GM12892 (cell line): Measurements from ENCODE around the gene TMTC1.

Source experiments
- DNase-seq: peaks from one replicate; pipeline ENCODE4 v3.0.0; 2011; ENCODE audit not compliant: insufficient read length
- FAIRE-seq: peaks from 2 replicates; lab custom pipeline; 2011; peaks lifted over from hg19 to GRCh38; lab: Jason Lieb, UNC
- POLR2A ChIP-seq: IDR thresholded peaks from 2 replicates; pipeline ENCODE4 v1.6.1; 2011; ENCODE audit warnings: low read depth, low read length, control low read depth
- POLR2AphosphoS5 ChIP-seq: IDR thresholded peaks from 2 replicates; pipeline ENCODE4 v1.6.1; 2011; ENCODE audit warnings: low read depth, low read length, control low read depth
- TAF1 ChIP-seq: IDR thresholded peaks from 2 replicates; pipeline ENCODE4 v1.6.1; 2011; ENCODE audit warnings: low read depth, mild to moderate bottlenecking, control low read depth, low read length, borderline replicate concordance

TMTC1 gene

GRCh38 chr12:29773076-29773475 is 10.7 kb downstream of the TMTC1 start:
- DNase-seq (no peak), FAIRE-seq (no peak)
- TF ChIP-seq POLR2AphosphoS5 = no peak
- no peak for TF ChIP-seq TAF1
- no peak for TF ChIP-seq POLR2A

- FAIRE-seq (no peak), DNase-seq (no peak)
- TF ChIP-seq POLR2A (no peak), POLR2AphosphoS5 (no peak)
Observed at GRCh38 chr12:29771786-29772185, 12.0 kb downstream of the TMTC1 start.

- no peak for DNase-seq
- no peak for FAIRE-seq
- TF ChIP-seq POLR2A = no peak
- TF ChIP-seq POLR2AphosphoS5 = no peak
- TF ChIP-seq TAF1 = no peak
Observed at GRCh38 chr12:29771165-29771564, 12.6 kb downstream of the TMTC1 start.

GRCh38 chr12:29769162-29769858 is 14.4 kb downstream of the TMTC1 start:
- FAIRE-seq = no peak
- DNase-seq = no peak
- TF ChIP-seq TAF1 (no peak), POLR2AphosphoS5 (no peak), POLR2A (no peak)

- DNase-seq (no peak), FAIRE-seq (no peak)
- no peak for TF ChIP-seq TAF1
- TF ChIP-seq POLR2A = no peak
- no peak for TF ChIP-seq POLR2AphosphoS5
Observed at GRCh38 chr12:29768372-29768771, 15.4 kb downstream of the TMTC1 start.

GRCh38 chr12:29763301-29763683 is 20.4 kb downstream of the TMTC1 start:
- TF ChIP-seq POLR2AphosphoS5 (no peak), TAF1 (no peak), POLR2A (no peak)
- DNase-seq = no peak
- FAIRE-seq = no peak

GRCh38 chr12:29762637-29763300 is 21.0 kb downstream of the TMTC1 start:
- TF ChIP-seq TAF1 (no peak), POLR2A (no peak), POLR2AphosphoS5 (no peak)
- no peak for DNase-seq
- FAIRE-seq = no peak

- TF ChIP-seq TAF1 (no peak), POLR2A (no peak), POLR2AphosphoS5 (no peak)
- FAIRE-seq = no peak
- no peak for DNase-seq
Observed at GRCh38 chr12:29759950-29760349, 23.8 kb downstream of the TMTC1 start.

- DNase-seq (no peak), FAIRE-seq (no peak)
- TF ChIP-seq POLR2A (no peak), TAF1 (no peak), POLR2AphosphoS5 (no peak)
Observed at GRCh38 chr12:29756741-29757390, 26.9 kb downstream of the TMTC1 start.

GRCh38 chr12:29754235-29755189 is 29.2 kb downstream of the TMTC1 start:
- TF ChIP-seq POLR2A (no peak), TAF1 (no peak), POLR2AphosphoS5 (no peak)
- no peak for DNase-seq
- FAIRE-seq = no peak

- FAIRE-seq (no peak), DNase-seq (no peak)
- TF ChIP-seq POLR2AphosphoS5 = no peak
Observed at GRCh38 chr12:29752121-29752520, 31.6 kb downstream of the TMTC1 start.
